A673 (cell line): ENCODE results near the gene COL8A1. TPM values are rescaled to one million over a fixed set of nuclear protein-coding genes. Genes with fewer than 3 reads are reported as not detected.

Experiments used
- BruUV-seq: library from RNA; stranded (reverse); fragments of 400-500 nt; replicated peaks from 2 replicates; lab custom pipeline; 2021; lab: Mats Ljungman, UMichigan
- CTCF ChIA-PET: fragments of 300-600 bp; sonication (Branson Sonifier 250); formaldehyde crosslinking; loops from one replicate; lab custom pipeline; 2022; ENCODE audit warnings: antibody characterized with exemption; lab: Charles Lee
- POLR2A ChIA-PET: fragments of 300-600 bp; sonication (Branson Sonifier 250); formaldehyde crosslinking; loops from one replicate; lab custom pipeline; 2022; ENCODE audit warnings: antibody characterized with exemption; ENCODE audit not compliant: low non-redundant PET; lab: Charles Lee
- DNase-seq: peaks from one replicate; pipeline ENCODE4 v3.0.0-alpha.2; 2015; ENCODE audit warnings: low spot score
- H3K27ac ChIP-seq: fragments of 200-600 bp; sonication (generic); 2 replicates; pipeline ENCODE4 v1.5.1; 2016; ENCODE audit warnings: mixed run types, low read depth, mild to moderate bottlenecking, mixed read lengths, antibody characterized with exemption, low read length; ENCODE audit not compliant: poor library complexity, severe bottlenecking
- H3K27me3 ChIP-seq: fragments of 200-600 bp; sonication (generic); replicated peaks from 2 replicates; pipeline ENCODE4 v1.6.1; 2017; ENCODE audit warnings: mixed run types, low read depth, mild to moderate bottlenecking, mixed read lengths, antibody characterized with exemption, low read length; ENCODE audit not compliant: insufficient read depth, poor library complexity
- H3K36me3 ChIP-seq: fragments of 200-600 bp; sonication (generic); 2 replicates; pipeline ENCODE4 v1.6.1; 2016; ENCODE audit warnings: mixed run types, mild to moderate bottlenecking, mixed read lengths, antibody characterized with exemption, low read length; ENCODE audit not compliant: insufficient read depth, poor library complexity, severe bottlenecking
- H3K4me1 ChIP-seq: fragments of 200-600 bp; sonication (generic); 2 replicates; pipeline ENCODE4 v1.6.1; 2017; ENCODE audit warnings: mixed run types, mild to moderate bottlenecking, mixed read lengths, antibody characterized with exemption, low read length; ENCODE audit not compliant: insufficient read depth, poor library complexity, severe bottlenecking
- H3K4me3 ChIP-seq: fragments of 200-600 bp; sonication (generic); 2 replicates; pipeline ENCODE4 v1.5.1; 2016; ENCODE audit warnings: low read depth, mixed run types, mild to moderate bottlenecking, mixed read lengths, low read length; ENCODE audit not compliant: poor library complexity, severe bottlenecking
- H3K9me3 ChIP-seq: fragments of 200-600 bp; sonication (generic); 2 replicates; pipeline ENCODE4 v1.6.1; 2016; ENCODE audit warnings: mixed run types, low read depth, mild to moderate bottlenecking, mixed read lengths, antibody characterized with exemption, low read length; ENCODE audit not compliant: poor library complexity, severe bottlenecking
- CTCF ChIP-seq: fragments of 300-800, 200-600 bp; sonication (generic); conservative IDR thresholded peaks from 2 replicates; pipeline ENCODE4 v1.5.1; 2017; ENCODE audit warnings: low read depth, mild to moderate bottlenecking, antibody characterized with exemption, low read length, moderate library complexity, mixed read lengths
- EZH2 ChIP-seq: fragments of 200-600 bp; sonication (generic); IDR thresholded peaks from 2 replicates; pipeline ENCODE4 v1.6.1; 2017; ENCODE audit warnings: borderline replicate concordance, low read depth, mild to moderate bottlenecking, mixed read lengths, antibody characterized with exemption, low read length; ENCODE audit not compliant: poor library complexity, severe bottlenecking
- intact Hi-C: fragments of 100-400 bp; cut with micrococcal nuclease; formaldehyde crosslinking; loops from one replicate; pipeline ENCODE4 v1.10.0; 2022; ENCODE audit not compliant: unreplicated experiment
- total RNA-seq: library from RNA; stranded (reverse); gene quantifications from 2 replicates; pipeline ENCODE4 v1.2.3, GENCODE V29; 2021

The COL8A1 gene
- total RNA-seq, 1 experiment from 2014 or later, result 2.5 TPM

GRCh38 chr3:99846477-99847160, 208.2 kb downstream of the COL8A1 start:
- BruUV-seq, result no TSS peak
- no peak for TF ChIP-seq CTCF
- TF ChIP-seq EZH2, result no peak
- ChIA-PET CTCF (interaction anchor here (0.9 to 1.4 kb wide), 2 partner anchors 15 to 408 kb away, joined by 4 to 8 read pairs; no protein-coding TSS in a partner anchor), POLR2A (interaction anchor here (0.6 kb wide), 1 partner anchor 99 kb away, joined by 3 read pairs; no protein-coding TSS in a partner anchor)
- peak; percentile 53 for DNase-seq
- H3K4me1 ChIP-seq, result peaks cover 32% of the 10 kb centered on the region
- intact Hi-C loops, result loop anchor here (5.0 kb wide), 1 partner anchor 221 kb away; no protein-coding TSS in a partner anchor
- H3K36me3 ChIP-seq, result no peaks in the 10 kb centered on the region
- H3K27ac ChIP-seq, result peak overlapping the region; percentile 29
- H3K27me3 ChIP-seq, result no peaks in the 10 kb centered on the region
- H3K9me3 ChIP-seq, result no peaks in the 10 kb centered on the region
- H3K4me3 ChIP-seq, result no peak overlapping the region

GRCh38 chr3:99848433-99848832, 210.0 kb downstream of the COL8A1 start:
- no TSS peak for BruUV-seq
- no peak for DNase-seq
- H3K27ac ChIP-seq, result no peak overlapping the region
- TF ChIP-seq EZH2, result no peak
- no peak for TF ChIP-seq CTCF
- peaks cover 33% of the 10 kb centered on the region for H3K4me1 ChIP-seq
- H3K9me3 ChIP-seq, result no peaks in the 10 kb centered on the region
- no peaks in the 10 kb centered on the region for H3K36me3 ChIP-seq
- ChIA-PET POLR2A (interaction anchor here (0.7 kb wide), 1 partner anchor 418 kb away, joined by 3 read pairs; no protein-coding TSS in a partner anchor), CTCF (no interaction called here)
- H3K4me3 ChIP-seq, result no peak overlapping the region
- intact Hi-C loops, result loop anchor here (5.0 kb wide), 1 partner anchor 219 kb away; no protein-coding TSS in a partner anchor
- H3K27me3 ChIP-seq, result no peaks in the 10 kb centered on the region

Other genes with a start within 250 kb of the COL8A1 start
- 98.6 and 103 TPM in 2 replicates for gene CMSS1, start 179.3 kb downstream of the COL8A1 start, total RNA-seq